HepG2 (cell line): ENCODE results near the gene MYD88. TPM values are rescaled to one million over a fixed set of nuclear protein-coding genes. Genes with fewer than 3 reads are reported as not detected.

Source experiments
- ARHGAP35 ChIP-seq: sonication (generic); formaldehyde crosslinking; IDR thresholded peaks from 2 replicates; pipeline ENCODE4 v1.9.0; 2022; ENCODE audit warnings: mild to moderate bottlenecking, inconsistent platforms, moderate library complexity, missing genetic modification reagents, borderline replicate concordance
- JUNB ChIP-seq: sonication (generic); formaldehyde crosslinking; IDR thresholded peaks from 2 replicates; pipeline ENCODE4 v1.8.0; 2022; ENCODE audit warnings: missing genetic modification reagents, mild to moderate bottlenecking, borderline replicate concordance
- MNT ChIP-seq: fragments of 450-650 bp; IDR thresholded peaks from 2 replicates; pipeline ENCODE4 v1.6.1; 2016
- MTERF4 ChIP-seq: sonication (generic); formaldehyde crosslinking; IDR thresholded peaks from 2 replicates; pipeline ENCODE4 v1.8.0; 2023; ENCODE audit warnings: mild to moderate bottlenecking, missing genetic modification reagents
- NR3C1 ChIP-seq: sonication (generic); formaldehyde crosslinking; IDR thresholded peaks from 2 replicates; pipeline ENCODE4 v1.4.0; 2020; ENCODE audit warnings: missing genetic modification reagents
- PTBP1 ChIP-seq: fragments of 200-400 bp; formaldehyde crosslinking; IDR thresholded peaks from 2 replicates; pipeline ENCODE4 v1.6.1; 2018; ENCODE audit warnings: low read length, low read depth; ENCODE audit not compliant: poor library complexity, severe bottlenecking
- TFAP4 ChIP-seq: sonication (generic); IDR thresholded peaks from 2 replicates; pipeline ENCODE4 v1.6.1; 2016; ENCODE audit warnings: low read depth, borderline replicate concordance
- THAP7 ChIP-seq: sonication (generic); formaldehyde crosslinking; IDR thresholded peaks from 2 replicates; pipeline ENCODE4 v1.8.1; 2023; ENCODE audit warnings: mild to moderate bottlenecking, missing genetic modification reagents
- TIGD3 ChIP-seq: sonication (generic); formaldehyde crosslinking; IDR thresholded peaks from 2 replicates; pipeline ENCODE4 v1.5.1; 2020; ENCODE audit warnings: mild to moderate bottlenecking, missing genetic modification reagents, borderline replicate concordance
- ZBTB49 ChIP-seq: sonication (generic); formaldehyde crosslinking; IDR thresholded peaks from 2 replicates; pipeline ENCODE4 v1.4.0; 2020; ENCODE audit warnings: missing genetic modification reagents, borderline replicate concordance
- ZNF124 ChIP-seq: sonication (generic); formaldehyde crosslinking; IDR thresholded peaks from 2 replicates; pipeline ENCODE4 v1.4.0; 2020; ENCODE audit warnings: missing genetic modification reagents
- ZNF138 ChIP-seq: sonication (generic); formaldehyde crosslinking; IDR thresholded peaks from 2 replicates; pipeline ENCODE4 v1.5.0; 2020; ENCODE audit warnings: mild to moderate bottlenecking, low read depth, missing genetic modification reagents
- ZNF292 ChIP-seq: sonication (generic); formaldehyde crosslinking; IDR thresholded peaks from 2 replicates; pipeline ENCODE4 v1.8.1; 2022; ENCODE audit warnings: mild to moderate bottlenecking, low read depth, missing genetic modification reagents, borderline replicate concordance
- ZNF737 ChIP-seq: sonication (generic); formaldehyde crosslinking; IDR thresholded peaks from 2 replicates; pipeline ENCODE4 v1.5.0; 2020; ENCODE audit warnings: missing genetic modification reagents, mild to moderate bottlenecking, borderline replicate concordance
- ZNF740 ChIP-seq: sonication (generic); formaldehyde crosslinking; IDR thresholded peaks from 2 replicates; pipeline ENCODE4 v1.4.0; 2020; ENCODE audit warnings: missing genetic modification reagents
- polyA plus RNA-seq, 8 experiments: library from polyadenylated mRNA; depleted of rRNA in 3 of 8; stranded (reverse) in 7 of 8; unstranded in 1 of 8; fragments of >200 nt; fragmentation: Illumina TruSeq in 4 of 8; extraction: Trizol in 4 of 8; gene quantifications; 2 replicates each; pipeline versions ENCODE4 v1.2.1 to v1.2.3, GENCODE V29; 2011 to 2016; ENCODE audit warnings: low read depth in 4 of 8, missing spikeins in 1 of 8, mixed read lengths in 1 of 8; ENCODE audit not compliant: insufficient read depth in 1 of 8
- total RNA-seq, 5 experiments: library from RNA; depleted of rRNA; stranded (reverse); fragments of >200 nt; fragmentation: Illumina TruSeq; extraction: Trizol; gene quantifications; 2 replicates each; pipeline ENCODE4 v1.2.3, GENCODE V29; 2016; ENCODE audit warnings: low read depth in 1 of 5

The MYD88 gene
- total and polyA plus RNA-seq, 2 of the 13 experiments (the other 11 are each of a cell fraction or from before 2014, with no cell fraction given): 7.6 to 32.7 TPM

GRCh38 chr3:38117748-38118420 is 20.6 kb upstream of the MYD88 start (continued):
- TF ChIP-seq ZBTB49 (CRISPR knock-in tag) (no peak), ZNF737 (CRISPR knock-in tag) (no peak), JUNB (no peak), TFAP4 (no peak), THAP7 (CRISPR knock-in tag) (no peak; the same call in 1 of the 2 replicates), MTERF4 (CRISPR knock-in tag) (peak; percentile 76; the same call in 1 of the 2 replicates), ZNF292 (CRISPR knock-in tag) (no peak), TIGD3 (CRISPR knock-in tag) (no peak), ZNF138 (CRISPR knock-in tag) (no peak), NR3C1 (CRISPR knock-in tag) (no peak), ZNF124 (CRISPR knock-in tag) (no peak), MNT (peak; percentile 62), PTBP1 (no peak), ARHGAP35 (CRISPR knock-in tag) (no peak), ZNF740 (0 out of 2 replicates have a peak, but pooled peaks have one; percentile 34)
